ENCODE results near the gene ITIH6.
"Not testable (repeated sequence)": the region's sequence is repeated elsewhere in the genome, so short reads cannot be mapped to it uniquely, and the experiment has no call there.

ITIH6 gene

DNA sequence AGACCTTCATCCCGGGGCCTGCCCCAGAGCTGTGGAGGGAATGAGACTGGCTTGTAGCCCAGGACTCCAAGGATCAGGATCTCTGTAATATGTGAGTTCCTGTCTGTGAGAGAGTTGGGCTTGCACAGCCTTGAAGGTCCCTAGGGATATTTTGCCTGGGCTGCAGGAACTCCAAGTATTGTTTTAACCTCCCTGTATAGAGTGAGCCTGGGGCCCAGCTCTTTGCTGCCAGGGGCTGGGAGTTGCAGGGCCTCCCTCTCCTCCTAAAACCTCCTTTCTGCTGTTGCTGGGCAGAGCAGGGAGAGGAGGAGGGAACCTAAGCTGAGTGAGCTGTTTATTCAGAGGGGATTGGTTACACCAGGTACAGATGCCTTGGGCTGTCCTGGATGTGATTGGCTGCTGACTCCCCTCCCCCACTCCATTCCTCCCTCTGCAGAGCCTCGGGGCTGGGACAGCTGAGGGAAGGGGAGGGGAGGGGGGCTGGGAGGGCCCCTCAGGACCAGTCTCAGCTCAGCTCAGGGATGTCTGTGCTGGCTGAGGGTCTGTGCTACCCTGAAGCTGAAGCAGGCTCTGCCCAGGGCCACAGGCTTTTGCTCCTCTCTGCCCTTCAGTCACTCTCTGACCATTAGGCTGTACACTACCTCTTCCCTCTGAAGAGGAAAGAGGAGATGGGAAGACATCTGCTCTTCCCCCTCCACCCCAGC, 23.5 kb downstream of the ITIH6 start:
- CTCF ChIA-PET; H3K4me1 ChIP-seq (ENCODE audit: control insufficient read depth, insufficient read depth, low read length); H3K36me3 ChIP-seq (ENCODE audit: control insufficient read depth in 2 of 2, insufficient read depth in 1 of 2, low read length in 2 of 2); H3K9me3 ChIP-seq (ENCODE audit: control insufficient read depth, insufficient read depth, low read depth, low read length); H3K4me3 ChIP-seq (ENCODE audit: low read depth, low read length): not testable (repeated sequence)
- peak overlapping the region; percentile 65 for H3K27ac ChIP-seq (ENCODE audit: extremely low read depth, low read depth, low read length)
- POLR2A ChIA-PET = interaction anchor here (0.5 kb wide), 1 partner anchor 33 kb away, joined by 3 read pairs; the partner anchor contains the start of gene MAGED2
- TF ChIP-seq GLIS1 (tag by site-specific recombination; IDR thresholded peaks at IDR 0.05) = peak; percentile 47
- TF ChIP-seq, protein P1, sequence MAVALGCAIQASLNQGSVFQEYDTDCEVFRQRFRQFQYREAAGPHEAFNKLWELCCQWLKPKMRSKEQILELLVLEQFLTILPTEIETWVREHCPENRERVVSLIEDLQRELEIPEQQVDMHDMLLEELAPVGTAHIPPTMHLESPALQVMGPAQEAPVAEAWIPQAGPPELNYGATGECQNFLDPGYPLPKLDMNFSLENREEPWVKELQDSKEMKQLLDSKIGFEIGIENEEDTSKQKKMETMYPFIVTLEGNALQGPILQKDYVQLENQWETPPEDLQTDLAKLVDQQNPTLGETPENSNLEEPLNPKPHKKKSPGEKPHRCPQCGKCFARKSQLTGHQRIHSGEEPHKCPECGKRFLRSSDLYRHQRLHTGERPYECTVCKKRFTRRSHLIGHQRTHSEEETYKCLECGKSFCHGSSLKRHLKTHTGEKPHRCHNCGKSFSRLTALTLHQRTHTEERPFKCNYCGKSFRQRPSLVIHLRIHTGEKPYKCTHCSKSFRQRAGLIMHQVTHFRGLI (tag by site-specific recombination; IDR thresholded peaks at IDR 0.05) = peak; percentile 86

DNA sequence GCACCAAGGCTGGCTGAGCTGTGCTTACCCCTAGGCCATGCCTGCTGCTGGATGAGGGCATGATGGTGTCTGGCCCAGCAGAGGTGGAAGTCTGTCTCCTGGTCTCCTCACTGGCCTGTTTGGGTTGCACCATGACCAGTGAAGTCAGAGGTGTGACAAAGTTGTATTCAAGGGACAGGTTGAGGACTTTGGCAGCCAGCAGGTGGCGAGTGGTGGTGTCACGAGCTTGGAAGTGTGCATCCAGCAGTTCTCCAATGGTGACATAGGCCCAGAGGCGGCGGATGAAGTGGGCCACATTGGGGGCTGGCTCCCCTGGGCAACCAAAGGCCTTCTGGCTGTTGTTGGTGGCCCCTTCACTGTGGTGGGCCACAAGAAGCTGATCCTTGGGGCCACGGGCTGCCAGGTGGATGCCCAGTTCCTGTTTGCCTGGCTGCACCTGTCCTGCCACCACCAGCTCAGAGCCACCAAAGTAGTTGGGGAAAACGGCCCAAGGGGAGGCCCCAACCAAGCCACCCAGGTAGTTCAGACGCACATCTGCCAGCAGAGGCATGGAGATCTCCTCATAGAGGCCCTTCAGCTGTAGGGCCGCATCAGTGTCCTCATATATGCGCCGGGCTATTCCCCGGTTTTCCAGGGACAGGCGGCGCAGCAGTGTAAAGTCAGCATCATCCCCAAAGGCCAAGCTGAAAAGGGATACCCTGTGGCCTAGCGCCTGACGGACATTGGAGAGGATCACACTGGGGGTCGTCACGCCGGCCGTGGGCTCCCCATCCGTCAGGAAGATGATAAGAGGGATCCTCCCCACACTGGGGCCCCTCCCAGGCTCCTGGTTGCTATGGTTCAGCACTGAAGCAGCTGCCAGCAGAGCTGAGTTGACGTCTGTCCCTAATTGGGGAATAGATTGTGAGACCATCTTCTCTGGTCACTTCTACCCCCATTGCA, 39.7 kb downstream of the ITIH6 start:
- peaks cover 3% of the 10 kb centered on the region; the same call in 1 of the 2 replicates for H3K9me3 ChIP-seq (ENCODE audit: control insufficient read depth, insufficient read depth, low read depth, low read length)
- H3K4me3 ChIP-seq (ENCODE audit: low read depth, low read length) = no peak overlapping the region
- H3K36me3 ChIP-seq (ENCODE audit: control insufficient read depth in 2 of 2, insufficient read depth in 1 of 2, low read length in 2 of 2) = no peaks in the 10 kb centered on the region
- ChIA-PET CTCF (interaction anchor here (0.6 to 1.2 kb wide), 2 partner anchors 18 to 1474 kb away, joined by 3 read pairs; no protein-coding TSS in a partner anchor), POLR2A (no interaction called here)
- no peak overlapping the region for H3K27ac ChIP-seq (ENCODE audit: extremely low read depth, low read depth, low read length)
- TF ChIP-seq ZNF174 (tag by site-specific recombination; IDR thresholded peaks at IDR 0.05) (no peak), SETDB1 (IDR thresholded peaks at IDR 0.05; ENCODE audit: insufficient read length, low read length) (no peak), ZNF19 (tag by site-specific recombination; IDR thresholded peaks at IDR 0.05; ENCODE audit: low read depth) (no peak), ZFP37 (tag by site-specific recombination; IDR thresholded peaks at IDR 0.05) (no peak)
- no peaks in the 10 kb centered on the region for H3K4me1 ChIP-seq (ENCODE audit: control insufficient read depth, insufficient read depth, low read length)

DNA sequence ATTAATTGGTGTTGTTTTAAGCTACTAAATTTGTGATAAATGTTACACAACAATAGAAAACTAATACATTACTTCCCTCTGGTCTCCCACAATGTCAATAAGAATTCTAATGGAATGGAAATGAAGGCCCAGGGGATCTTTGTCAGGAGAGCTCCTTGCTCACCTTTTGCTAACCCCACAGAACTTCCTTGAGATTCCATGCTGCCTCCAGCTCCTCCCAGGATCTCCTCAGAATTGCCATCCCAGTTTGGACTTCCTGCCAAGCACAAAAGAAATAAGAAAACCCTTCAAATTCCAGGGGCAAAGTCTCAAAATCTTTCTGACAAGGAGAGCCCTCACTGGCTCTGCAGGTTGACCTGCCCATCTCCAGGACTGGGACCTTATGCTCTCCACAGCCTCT, 43.2 kb downstream of the ITIH6 start:
- no peaks in the 10 kb centered on the region for H3K9me3 ChIP-seq (ENCODE audit: control insufficient read depth, insufficient read depth, low read depth, low read length)
- POLR2A ChIA-PET = no interaction called here
- CTCF ChIA-PET = interaction anchor here (0.6 kb wide), 2 partner anchors 18 to 24 kb away, joined by 3 read pairs; no protein-coding TSS in a partner anchor
- no peak for TF ChIP-seq SCRT1 (tag by site-specific recombination; IDR thresholded peaks at IDR 0.05; ENCODE audit: borderline replicate concordance)
- no peak for TF ChIP-seq ZNF707 (tag by site-specific recombination; IDR thresholded peaks at IDR 0.05)
- H3K27ac ChIP-seq (ENCODE audit: extremely low read depth, low read depth, low read length) = no peak overlapping the region
- no peaks in the 10 kb centered on the region for H3K4me1 ChIP-seq (ENCODE audit: control insufficient read depth, insufficient read depth, low read length)
- H3K4me3 ChIP-seq (ENCODE audit: low read depth, low read length) = no peak overlapping the region
- H3K36me3 ChIP-seq (ENCODE audit: control insufficient read depth in 2 of 2, insufficient read depth in 1 of 2, low read length in 2 of 2) = no peaks in the 10 kb centered on the region

DNA sequence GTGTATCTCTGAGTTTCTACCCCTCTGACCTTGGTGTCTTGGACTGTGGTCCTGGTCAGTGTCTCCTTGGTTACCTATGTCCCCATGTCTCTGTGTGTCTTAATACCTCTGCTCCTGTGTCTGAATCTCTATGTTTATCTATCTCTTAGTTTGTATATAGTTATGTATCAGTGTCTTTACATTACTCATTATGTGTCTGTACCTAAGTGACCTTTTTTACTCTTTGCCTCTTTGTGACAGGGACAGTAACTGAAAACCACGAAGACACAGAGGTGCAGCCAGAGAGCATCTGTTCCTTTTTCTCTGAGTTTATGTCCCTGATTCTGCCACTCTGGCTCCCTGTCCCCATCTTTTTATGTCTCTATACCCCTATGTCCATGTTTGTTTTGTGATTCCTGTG, 49.4 kb downstream of the ITIH6 start:
- Histone ChIP-seq H3K27ac (ENCODE audit: extremely low read depth, low read depth, low read length) (no peak overlapping the region), H3K9me3 (ENCODE audit: control insufficient read depth, insufficient read depth, low read depth, low read length) (no peaks in the 10 kb centered on the region), H3K4me1 (ENCODE audit: control insufficient read depth, insufficient read depth, low read length) (no peaks in the 10 kb centered on the region), H3K4me3 (ENCODE audit: low read depth, low read length) (no peak overlapping the region), H3K36me3 (ENCODE audit: control insufficient read depth in 2 of 2, insufficient read depth in 1 of 2, low read length in 2 of 2) (no peaks in the 10 kb centered on the region)
- ChIA-PET CTCF (no interaction called here), POLR2A (no interaction called here)
- TF ChIP-seq, protein P2, sequence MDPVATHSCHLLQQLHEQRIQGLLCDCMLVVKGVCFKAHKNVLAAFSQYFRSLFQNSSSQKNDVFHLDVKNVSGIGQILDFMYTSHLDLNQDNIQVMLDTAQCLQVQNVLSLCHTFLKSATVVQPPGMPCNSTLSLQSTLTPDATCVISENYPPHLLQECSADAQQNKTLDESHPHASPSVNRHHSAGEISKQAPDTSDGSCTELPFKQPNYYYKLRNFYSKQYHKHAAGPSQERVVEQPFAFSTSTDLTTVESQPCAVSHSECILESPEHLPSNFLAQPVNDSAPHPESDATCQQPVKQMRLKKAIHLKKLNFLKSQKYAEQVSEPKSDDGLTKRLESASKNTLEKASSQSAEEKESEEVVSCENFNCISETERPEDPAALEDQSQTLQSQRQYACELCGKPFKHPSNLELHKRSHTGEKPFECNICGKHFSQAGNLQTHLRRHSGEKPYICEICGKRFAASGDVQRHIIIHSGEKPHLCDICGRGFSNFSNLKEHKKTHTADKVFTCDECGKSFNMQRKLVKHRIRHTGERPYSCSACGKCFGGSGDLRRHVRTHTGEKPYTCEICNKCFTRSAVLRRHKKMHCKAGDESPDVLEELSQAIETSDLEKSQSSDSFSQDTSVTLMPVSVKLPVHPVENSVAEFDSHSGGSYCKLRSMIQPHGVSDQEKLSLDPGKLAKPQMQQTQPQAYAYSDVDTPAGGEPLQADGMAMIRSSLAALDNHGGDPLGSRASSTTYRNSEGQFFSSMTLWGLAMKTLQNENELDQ (tag by site-specific recombination; IDR thresholded peaks at IDR 0.05; ENCODE audit: low read depth) = no peak
- no peak for TF ChIP-seq ZNF146 (tag by site-specific recombination; IDR thresholded peaks at IDR 0.05)
- TF ChIP-seq ZNF548 (tag by site-specific recombination; IDR thresholded peaks at IDR 0.05) = no peak
- TF ChIP-seq ZNF473 (tag by site-specific recombination; IDR thresholded peaks at IDR 0.05) = no peak
- TF ChIP-seq ZNF140 (tag by site-specific recombination; IDR thresholded peaks at IDR 0.05) = no peak
- no peak for TF ChIP-seq ZNF335 (tag by site-specific recombination; conservative IDR thresholded peaks at IDR 0.05)
- no peak for TF ChIP-seq KLF7 (tag by site-specific recombination; IDR thresholded peaks at IDR 0.05; ENCODE audit: borderline replicate concordance)
- TF ChIP-seq, protein P3, sequence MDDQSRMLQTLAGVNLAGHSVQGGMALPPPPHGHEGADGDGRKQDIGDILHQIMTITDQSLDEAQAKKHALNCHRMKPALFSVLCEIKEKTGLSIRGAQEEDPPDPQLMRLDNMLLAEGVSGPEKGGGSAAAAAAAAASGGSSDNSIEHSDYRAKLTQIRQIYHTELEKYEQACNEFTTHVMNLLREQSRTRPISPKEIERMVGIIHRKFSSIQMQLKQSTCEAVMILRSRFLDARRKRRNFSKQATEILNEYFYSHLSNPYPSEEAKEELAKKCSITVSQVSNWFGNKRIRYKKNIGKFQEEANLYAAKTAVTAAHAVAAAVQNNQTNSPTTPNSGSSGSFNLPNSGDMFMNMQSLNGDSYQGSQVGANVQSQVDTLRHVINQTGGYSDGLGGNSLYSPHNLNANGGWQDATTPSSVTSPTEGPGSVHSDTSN (CRISPR knock-in tag; IDR thresholded peaks at IDR 0.05) = no peak

Measured in HEK293 (cell line).